DMS53 (cell line): Measurements from ENCODE around the gene ADAMTS2.

Experiments
- DNase-seq: peaks from one replicate; lab custom pipeline; 2025; lab: John Stamatoyannopoulos, UW

ADAMTS2 gene

GRCh38 chr5:179254638-179255271 is 90.5 kb downstream of the ADAMTS2 start:
- no peak for DNase-seq

DNA sequence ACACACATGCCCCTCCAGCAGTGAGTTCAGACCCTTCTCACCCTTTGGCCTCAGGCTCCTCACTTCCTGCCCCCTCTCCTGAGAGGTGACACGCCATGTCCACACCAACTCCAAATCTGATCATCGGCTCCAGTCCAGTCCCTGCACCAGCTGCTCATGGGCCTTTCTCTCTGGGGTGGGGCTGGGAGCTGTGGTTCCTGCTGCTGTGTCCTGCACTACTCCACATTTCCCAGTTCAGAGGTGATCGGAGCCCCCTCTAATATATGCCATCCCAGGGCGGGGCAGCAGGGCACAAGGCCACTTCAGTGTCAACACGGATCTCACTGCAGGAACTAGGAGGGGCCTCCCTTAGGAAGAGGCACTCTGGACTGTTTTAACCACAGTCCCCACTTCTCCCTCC is 91.5 kb downstream of the ADAMTS2 start:
- no peak for DNase-seq

- no peak for DNase-seq
Observed at GRCh38 chr5:179251276-179251969, 93.8 kb downstream of the ADAMTS2 start.

- no peak for DNase-seq
Observed at GRCh38 chr5:179250561-179251225, 94.6 kb downstream of the ADAMTS2 start.

DNA sequence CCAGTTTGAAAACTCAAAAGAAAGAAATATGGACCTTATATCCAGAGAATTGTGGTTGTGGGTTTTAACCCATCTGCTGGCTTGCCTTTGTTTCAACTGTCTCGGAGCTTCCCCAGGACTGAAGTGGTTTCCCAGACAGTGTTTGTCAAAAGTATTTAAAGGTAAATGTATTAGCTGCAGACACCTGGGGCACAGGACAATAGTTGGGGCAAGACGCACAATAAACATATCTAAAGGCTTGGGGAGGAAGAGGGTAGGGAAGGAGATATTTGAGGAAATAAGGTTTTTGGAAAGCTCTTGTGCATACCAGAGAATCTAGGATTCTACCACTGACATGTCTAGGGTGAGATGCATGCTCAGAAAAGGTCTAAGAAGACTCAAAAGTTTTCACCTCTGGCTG is 99.0 kb downstream of the ADAMTS2 start:
- DNase-seq: no peak

- DNase-seq: no peak
Observed at GRCh38 chr5:179245031-179245430, 100.2 kb downstream of the ADAMTS2 start.

- DNase-seq: no peak
Observed at GRCh38 chr5:179244044-179244443, 101.2 kb downstream of the ADAMTS2 start.

DNA sequence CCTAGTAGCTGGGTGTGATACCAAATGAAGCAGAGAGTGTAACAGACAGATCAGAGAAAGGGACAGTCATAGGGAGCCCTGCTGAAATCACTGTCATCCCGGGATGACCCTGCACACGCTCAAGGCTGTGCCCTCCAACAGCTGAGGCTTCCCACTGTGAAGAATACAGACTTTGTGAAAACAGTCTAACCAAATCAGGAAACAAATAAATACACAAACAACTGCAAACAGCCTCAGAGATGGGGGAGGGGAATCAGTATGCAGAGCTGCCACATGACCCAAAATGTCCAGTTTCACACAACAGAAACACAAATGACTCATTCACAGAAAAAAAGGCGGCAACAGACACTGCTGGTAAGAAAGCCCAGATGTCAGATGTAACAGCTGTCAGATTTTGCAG is 101.9 kb downstream of the ADAMTS2 start:
- no peak for DNase-seq

DNA sequence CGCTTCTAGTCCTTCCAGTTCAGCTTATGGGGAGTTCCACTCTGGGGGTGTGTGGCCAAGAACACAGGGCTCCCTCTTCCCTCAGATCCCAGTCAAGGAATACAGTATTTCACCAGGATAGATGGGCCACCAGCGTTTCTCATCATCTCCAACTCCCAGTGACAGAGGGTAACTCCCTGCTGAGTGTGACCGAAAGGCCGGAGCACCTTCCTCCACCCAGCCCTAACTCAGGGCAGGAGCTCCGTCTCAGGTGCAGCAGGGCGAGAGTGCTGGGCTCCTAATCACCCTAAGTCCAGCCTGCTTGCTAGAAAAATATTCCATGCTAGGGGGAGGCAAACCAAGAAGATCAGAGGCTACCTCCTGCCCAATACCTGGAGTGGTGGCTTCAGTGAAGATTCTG is 102.6 kb downstream of the ADAMTS2 start:
- DNase-seq: no peak

- DNase-seq: no peak
Observed at GRCh38 chr5:179241764-179242370, 103.4 kb downstream of the ADAMTS2 start.

- DNase-seq: no peak
Observed at GRCh38 chr5:179241175-179241574, 104.1 kb downstream of the ADAMTS2 start.

- no peak for DNase-seq
Observed at GRCh38 chr5:179240561-179240960, 104.7 kb downstream of the ADAMTS2 start.

DNA sequence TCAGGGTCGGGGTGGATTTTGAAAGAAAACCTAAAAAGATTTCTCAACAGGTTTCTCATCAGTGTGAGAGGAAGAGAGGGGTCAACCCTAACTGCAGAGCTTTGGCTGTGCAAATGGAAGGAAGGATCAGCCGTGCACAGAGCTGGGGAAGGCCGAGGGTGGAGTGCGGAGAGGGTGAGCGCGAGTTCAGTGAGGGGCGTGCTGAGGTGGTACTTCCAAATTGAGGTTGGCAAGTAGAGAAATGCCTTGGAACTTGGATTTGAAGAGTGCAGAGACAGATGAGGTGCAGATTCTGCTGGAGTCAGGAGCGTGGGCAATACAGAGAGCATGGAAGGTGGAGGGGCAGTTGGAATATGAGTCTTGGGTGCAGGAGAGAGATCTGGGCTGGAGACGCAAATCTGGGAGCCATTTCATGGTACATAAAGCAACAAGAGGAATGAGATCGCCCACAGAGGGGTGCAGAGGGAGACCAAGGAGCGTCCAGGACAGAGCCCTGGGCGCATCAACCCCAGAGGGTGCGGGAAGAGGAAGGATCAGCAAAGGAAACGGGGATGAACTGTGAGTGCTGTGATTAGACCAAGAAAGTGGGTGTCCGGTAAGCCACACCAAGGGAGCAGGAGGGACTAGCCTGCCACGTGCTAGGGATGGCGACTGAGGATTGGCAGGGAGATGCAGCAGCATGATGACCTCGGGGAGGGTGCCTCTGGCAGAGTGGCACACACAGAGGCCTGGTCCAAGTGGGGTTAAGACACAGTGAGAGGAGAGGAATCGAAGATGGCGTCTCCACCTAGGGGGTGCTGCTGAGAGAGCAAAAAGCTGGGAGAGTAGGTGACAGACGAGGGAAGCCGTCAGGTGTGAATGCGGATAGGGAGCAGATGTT is 105.8 kb downstream of the ADAMTS2 start:
- no peak for DNase-seq

- no peak for DNase-seq
Observed at GRCh38 chr5:179238628-179238970, 106.7 kb downstream of the ADAMTS2 start.

DNA sequence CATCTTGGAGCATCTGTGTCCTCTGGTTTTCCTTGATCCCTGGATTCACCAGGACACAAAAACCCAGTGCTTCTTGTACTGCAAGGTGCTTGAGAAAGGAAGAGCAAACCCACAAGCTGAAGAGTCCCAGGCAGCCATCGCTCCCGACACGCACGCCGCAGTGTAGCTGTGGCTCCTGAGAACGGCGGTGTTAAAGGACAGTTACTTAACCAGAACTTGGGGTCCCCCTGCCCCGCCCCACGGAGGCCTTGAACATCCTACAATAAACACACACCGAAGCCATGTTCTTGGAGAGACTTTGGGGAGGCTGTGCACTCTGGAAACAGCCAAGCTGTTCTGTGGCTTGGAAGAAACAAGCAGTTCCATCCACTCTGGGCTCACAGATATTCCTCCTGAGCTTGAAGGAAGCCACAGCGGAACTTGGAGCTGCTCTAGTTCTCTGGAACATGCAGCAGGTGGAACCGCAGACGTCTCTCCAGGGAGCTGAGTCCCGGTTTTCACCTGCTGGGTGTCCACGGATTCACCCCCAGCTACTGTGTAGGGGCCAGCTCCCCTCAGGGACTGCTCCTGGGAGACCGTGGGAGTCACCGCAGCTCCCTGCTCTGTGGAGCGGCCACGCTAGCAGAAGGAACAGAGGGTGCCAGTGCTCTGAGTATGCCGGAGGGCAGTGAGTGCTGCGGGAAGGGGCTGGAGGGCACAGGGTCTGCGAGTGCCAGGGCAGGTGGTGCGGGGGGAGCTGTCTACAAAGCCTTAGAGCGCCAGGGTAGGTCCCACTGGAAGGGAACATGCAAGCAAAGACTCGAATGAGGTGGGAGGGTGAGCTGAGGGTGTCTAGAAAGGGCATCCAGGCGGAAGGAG is 107.3 kb downstream of the ADAMTS2 start:
- no peak for DNase-seq

- no peak for DNase-seq
Observed at GRCh38 chr5:179235416-179236400, 109.6 kb downstream of the ADAMTS2 start.

GRCh38 chr5:179234563-179235135 is 110.6 kb downstream of the ADAMTS2 start:
- DNase-seq: no peak

DNA sequence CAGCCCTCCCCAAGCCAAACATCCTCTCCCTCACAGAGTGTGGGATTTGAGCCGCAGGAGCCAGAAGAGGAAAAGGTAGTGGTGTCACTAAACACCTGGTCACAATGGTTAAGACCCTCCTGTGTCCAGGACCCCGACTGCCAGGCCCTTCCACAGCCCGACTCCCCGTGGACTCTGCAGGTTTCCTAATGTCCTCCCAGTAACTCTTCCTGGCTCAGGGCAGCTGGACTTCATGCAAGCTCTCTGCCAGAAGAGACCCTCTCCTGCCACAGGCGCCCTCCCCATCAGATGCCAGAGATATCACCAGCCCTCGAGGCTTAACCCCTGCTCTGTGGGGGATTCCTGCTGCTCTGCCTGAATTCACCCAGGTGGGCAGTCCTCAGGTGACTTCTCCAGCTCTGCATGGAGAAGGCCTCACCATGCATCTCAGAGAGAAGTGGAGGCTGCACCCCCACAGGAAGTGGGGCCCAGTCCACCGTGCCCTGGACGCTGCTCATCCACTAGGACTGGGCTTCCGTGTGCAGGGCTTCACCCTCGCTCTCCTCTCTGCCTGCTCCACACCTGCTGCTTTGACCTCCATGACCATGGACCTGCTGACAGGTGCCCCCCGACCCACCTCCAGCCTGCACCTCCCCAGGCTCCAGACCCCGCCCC is 111.2 kb downstream of the ADAMTS2 start:
- no peak for DNase-seq
